Loucy (cell line): Measurements from ENCODE around the gene KLHL6.

Source experiments
- H2AFZ ChIP-seq: fragments of 200-600 bp; sonication (generic); 2 replicates; pipeline ENCODE4 v1.6.0; 2016; ENCODE audit warnings: antibody characterized with exemption, mild to moderate bottlenecking, low read length, moderate library complexity
- H3F3A ChIP-seq: fragments of 200-600 bp; 2 replicates; pipeline ENCODE4 v1.6.0; 2016; ENCODE audit warnings: antibody characterized with exemption, low read depth, mild to moderate bottlenecking
- H3K27me3 ChIP-seq: fragments of 200-600 bp; sonication (generic); 2 replicates; pipeline ENCODE4 v1.6.1; 2014; ENCODE audit warnings: low read length, mild to moderate bottlenecking; ENCODE audit not compliant: insufficient read depth, poor library complexity, severe bottlenecking
- H3K36me3 ChIP-seq: fragments of 200-600 bp; sonication (generic); 2 replicates; pipeline ENCODE4 v1.6.1; 2016; ENCODE audit warnings: low read length; ENCODE audit not compliant: insufficient read depth
- H3K4me1 ChIP-seq: fragments of 200-600 bp; sonication (generic); 2 replicates; pipeline ENCODE4 v1.5.1; 2014; ENCODE audit warnings: low read length, mild to moderate bottlenecking; ENCODE audit not compliant: insufficient read depth, poor library complexity, severe bottlenecking
- H3K4me2 ChIP-seq: fragments of 200-600 bp; sonication (generic); 2 replicates; pipeline ENCODE4 v1.6.0; 2014; ENCODE audit warnings: antibody characterized with exemption, low read length, low read depth, mild to moderate bottlenecking; ENCODE audit not compliant: poor library complexity, severe bottlenecking
- H3K4me3 ChIP-seq: fragments of 200-600 bp; sonication (generic); 2 replicates; pipeline ENCODE4 v1.5.1; 2014; ENCODE audit warnings: low read length, mild to moderate bottlenecking, mixed read lengths; ENCODE audit not compliant: poor library complexity, severe bottlenecking
- H3K79me2 ChIP-seq: fragments of 200-600 bp; sonication (generic); 2 replicates; pipeline ENCODE4 v1.6.1; 2014; ENCODE audit warnings: low read length; ENCODE audit not compliant: insufficient read depth
- H3K9ac ChIP-seq: fragments of 200-600 bp; sonication (generic); 2 replicates; pipeline ENCODE4 v1.6.0; 2014; ENCODE audit warnings: mild to moderate bottlenecking, low read depth, low read length, moderate library complexity; ENCODE audit not compliant: poor library complexity, severe bottlenecking
- H3K9me2 ChIP-seq: fragments of 200-600 bp; sonication (generic); replicated peaks from 2 replicates; pipeline ENCODE4 v1.6.1; 2016; ENCODE audit warnings: low read depth, low read length, mixed read lengths
- H3K9me3 ChIP-seq: fragments of 200-600 bp; sonication (generic); 2 replicates; pipeline ENCODE4 v1.6.1; 2014; ENCODE audit warnings: mild to moderate bottlenecking, antibody characterized with exemption, low read length, low read depth; ENCODE audit not compliant: insufficient read depth
- H4K20me1 ChIP-seq: fragments of 200-600 bp; sonication (generic); 2 replicates; pipeline ENCODE4 v1.6.0; 2014; ENCODE audit warnings: antibody characterized with exemption, low read length, mild to moderate bottlenecking; ENCODE audit not compliant: insufficient read depth, poor library complexity, severe bottlenecking
- EZH2phosphoT487 ChIP-seq: fragments of 200-600 bp; IDR thresholded peaks from 2 replicates; pipeline ENCODE4 v1.6.1; 2018; ENCODE audit warnings: antibody characterized with exemption, mild to moderate bottlenecking, moderate library complexity, borderline replicate concordance
- TF ChIP-seq, protein P1 (sequence below): fragments of 200-600 bp; sonication (generic); conservative IDR thresholded peaks from 2 replicates; pipeline ENCODE4 v1.5.1; 2014; ENCODE audit warnings: mild to moderate bottlenecking, antibody characterized with exemption, low read length

Gene KLHL6

GRCh38 chr3:183584246-183584913 is 28.9 kb upstream of the KLHL6 start:
- H3K4me3 ChIP-seq: no peak overlapping the region
- peak overlapping the region; percentile 38 for H2AFZ ChIP-seq
- H3K27me3 ChIP-seq: no peaks in the 10 kb centered on the region
- TF ChIP-seq, protein P1, sequence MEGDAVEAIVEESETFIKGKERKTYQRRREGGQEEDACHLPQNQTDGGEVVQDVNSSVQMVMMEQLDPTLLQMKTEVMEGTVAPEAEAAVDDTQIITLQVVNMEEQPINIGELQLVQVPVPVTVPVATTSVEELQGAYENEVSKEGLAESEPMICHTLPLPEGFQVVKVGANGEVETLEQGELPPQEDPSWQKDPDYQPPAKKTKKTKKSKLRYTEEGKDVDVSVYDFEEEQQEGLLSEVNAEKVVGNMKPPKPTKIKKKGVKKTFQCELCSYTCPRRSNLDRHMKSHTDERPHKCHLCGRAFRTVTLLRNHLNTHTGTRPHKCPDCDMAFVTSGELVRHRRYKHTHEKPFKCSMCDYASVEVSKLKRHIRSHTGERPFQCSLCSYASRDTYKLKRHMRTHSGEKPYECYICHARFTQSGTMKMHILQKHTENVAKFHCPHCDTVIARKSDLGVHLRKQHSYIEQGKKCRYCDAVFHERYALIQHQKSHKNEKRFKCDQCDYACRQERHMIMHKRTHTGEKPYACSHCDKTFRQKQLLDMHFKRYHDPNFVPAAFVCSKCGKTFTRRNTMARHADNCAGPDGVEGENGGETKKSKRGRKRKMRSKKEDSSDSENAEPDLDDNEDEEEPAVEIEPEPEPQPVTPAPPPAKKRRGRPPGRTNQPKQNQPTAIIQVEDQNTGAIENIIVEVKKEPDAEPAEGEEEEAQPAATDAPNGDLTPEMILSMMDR: no peak
- H3K4me2 ChIP-seq: peak overlapping the region; percentile 11
- no peaks in the 10 kb centered on the region for H4K20me1 ChIP-seq
- H3K36me3 ChIP-seq: no peaks in the 10 kb centered on the region
- 0 out of 2 replicates have a peak, but pooled peaks cover 4% of the 10 kb centered on the region for H3F3A ChIP-seq
- H3K79me2 ChIP-seq: no peaks in the 10 kb centered on the region
- peaks cover 45% of the 10 kb centered on the region for H3K4me1 ChIP-seq
- H3K9me2 ChIP-seq: no peaks in the 10 kb centered on the region
- peak overlapping the region; percentile 16 for H3K9ac ChIP-seq
- H3K9me3 ChIP-seq: no peaks in the 10 kb centered on the region

DNA sequence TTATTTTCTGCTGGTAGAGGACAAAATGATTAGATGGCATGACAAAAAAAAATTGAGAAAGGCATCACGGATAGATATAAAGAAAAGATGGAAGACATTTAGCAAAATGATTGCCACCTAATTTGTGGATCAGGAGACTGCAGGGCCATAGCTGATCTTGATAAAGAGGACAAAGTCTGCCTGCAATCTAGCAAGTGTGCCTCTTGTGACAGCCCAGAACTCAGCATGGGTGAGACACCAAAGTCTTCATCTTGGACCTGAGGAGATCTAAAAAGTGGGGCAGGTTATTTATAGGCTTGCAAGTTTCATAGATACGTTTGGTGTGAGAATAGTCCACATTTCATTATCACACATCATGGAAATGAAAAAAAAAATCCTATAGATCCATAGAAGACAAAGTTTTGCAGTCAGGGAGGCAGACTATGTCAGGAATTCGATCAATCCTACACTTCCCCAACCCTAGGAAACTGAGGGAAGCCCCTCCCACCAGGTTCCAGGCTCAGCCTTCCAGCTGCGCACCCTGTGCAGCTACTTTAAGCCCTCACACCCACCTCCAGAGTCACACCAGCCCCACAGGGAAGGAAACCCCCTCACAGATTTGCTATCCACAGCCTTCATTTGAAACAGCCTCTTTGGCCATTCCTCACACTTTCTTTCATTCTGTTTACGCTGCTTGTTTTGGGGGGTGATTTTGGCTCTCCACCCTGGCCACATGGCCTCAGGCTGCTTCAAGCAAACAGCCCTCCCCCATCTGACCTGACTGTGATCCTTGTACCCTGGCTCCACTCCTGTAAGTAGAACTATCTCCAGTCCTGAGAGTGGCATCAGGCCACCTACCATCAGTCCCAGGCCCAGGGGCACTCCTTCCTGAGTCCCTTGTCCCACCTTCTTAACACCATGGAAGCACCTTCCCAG is 28.1 kb upstream of the KLHL6 start:
- Histone ChIP-seq H3K4me2 (no peak overlapping the region), H3K79me2 (no peaks in the 10 kb centered on the region), H3K9ac (peak overlapping the region; percentile 16), H3K9me3 (no peaks in the 10 kb centered on the region), H3K4me1 (peaks cover 46% of the 10 kb centered on the region), H2AFZ (peak overlapping the region; percentile 14; the same call in 1 of the 2 replicates), H3K4me3 (no peak overlapping the region), H4K20me1 (no peaks in the 10 kb centered on the region), H3K36me3 (no peaks in the 10 kb centered on the region), H3K27me3 (no peaks in the 10 kb centered on the region), H3F3A (0 out of 2 replicates have a peak, but pooled peaks cover 4% of the 10 kb centered on the region), H3K9me2 (no peaks in the 10 kb centered on the region)
- no peak for TF ChIP-seq EZH2phosphoT487
- TF ChIP-seq, protein P1: no peak

GRCh38 chr3:183582161-183582560 is 26.7 kb upstream of the KLHL6 start:
- 0 out of 2 replicates have a peak, but pooled peaks cover 4% of the 10 kb centered on the region for H3F3A ChIP-seq

More at GRCh38 chr3:183582161-183582560, 26.7 kb upstream of the KLHL6 start:
- no peak overlapping the region for H3K4me2 ChIP-seq
- no peaks in the 10 kb centered on the region for H4K20me1 ChIP-seq
- peaks cover 49% of the 10 kb centered on the region for H3K4me1 ChIP-seq
- no peaks in the 10 kb centered on the region for H3K9me3 ChIP-seq
- no peak overlapping the region for H3K4me3 ChIP-seq
- H3K27me3 ChIP-seq: no peaks in the 10 kb centered on the region
- H3K36me3 ChIP-seq: no peaks in the 10 kb centered on the region
- H3K9me2 ChIP-seq: no peaks in the 10 kb centered on the region
- no peak overlapping the region for H2AFZ ChIP-seq
- TF ChIP-seq, protein P1: no peak
- no peak for TF ChIP-seq EZH2phosphoT487
- no peak overlapping the region for H3K9ac ChIP-seq
- no peaks in the 10 kb centered on the region for H3K79me2 ChIP-seq
